Effector memory CD4-positive, alpha-beta T cell (primary cell): ENCODE data around the gene DCANP1.

Source experiments
- DNase-seq, 3 donors: peaks; one replicate each; pipeline ENCODE4 v3.0.0-alpha.2; 2020
- H3K27ac ChIP-seq: 2 replicates; pipeline ENCODE4 v1.7.0; 2013; ENCODE audit warnings: mild to moderate bottlenecking, low read length, moderate library complexity; ENCODE audit not compliant: insufficient read depth, poor library complexity, severe bottlenecking
- H3K27me3 ChIP-seq: replicated peaks from 2 replicates; pipeline ENCODE4 v1.7.0; 2013; ENCODE audit warnings: mild to moderate bottlenecking, low read length; ENCODE audit not compliant: insufficient read depth, control insufficient read depth, poor library complexity, severe bottlenecking
- H3K36me3 ChIP-seq: 2 replicates; pipeline ENCODE4 v1.7.0; 2013; ENCODE audit warnings: mild to moderate bottlenecking, low read length, moderate library complexity; ENCODE audit not compliant: control insufficient read depth, insufficient read depth
- H3K4me1 ChIP-seq: 2 replicates; pipeline ENCODE4 v1.7.0; 2013; ENCODE audit warnings: low read length, mild to moderate bottlenecking; ENCODE audit not compliant: control insufficient read depth, insufficient read depth, poor library complexity, severe bottlenecking
- H3K4me3 ChIP-seq: 2 replicates; pipeline ENCODE4 v1.7.0; 2013; ENCODE audit warnings: low read length, low read depth, mild to moderate bottlenecking; ENCODE audit not compliant: insufficient read depth, poor library complexity, severe bottlenecking
- H3K9me3 ChIP-seq: 2 replicates; pipeline ENCODE4 v1.7.0; 2013; ENCODE audit warnings: mild to moderate bottlenecking, low read length, moderate library complexity; ENCODE audit not compliant: control insufficient read depth

The DCANP1 gene

DNA sequence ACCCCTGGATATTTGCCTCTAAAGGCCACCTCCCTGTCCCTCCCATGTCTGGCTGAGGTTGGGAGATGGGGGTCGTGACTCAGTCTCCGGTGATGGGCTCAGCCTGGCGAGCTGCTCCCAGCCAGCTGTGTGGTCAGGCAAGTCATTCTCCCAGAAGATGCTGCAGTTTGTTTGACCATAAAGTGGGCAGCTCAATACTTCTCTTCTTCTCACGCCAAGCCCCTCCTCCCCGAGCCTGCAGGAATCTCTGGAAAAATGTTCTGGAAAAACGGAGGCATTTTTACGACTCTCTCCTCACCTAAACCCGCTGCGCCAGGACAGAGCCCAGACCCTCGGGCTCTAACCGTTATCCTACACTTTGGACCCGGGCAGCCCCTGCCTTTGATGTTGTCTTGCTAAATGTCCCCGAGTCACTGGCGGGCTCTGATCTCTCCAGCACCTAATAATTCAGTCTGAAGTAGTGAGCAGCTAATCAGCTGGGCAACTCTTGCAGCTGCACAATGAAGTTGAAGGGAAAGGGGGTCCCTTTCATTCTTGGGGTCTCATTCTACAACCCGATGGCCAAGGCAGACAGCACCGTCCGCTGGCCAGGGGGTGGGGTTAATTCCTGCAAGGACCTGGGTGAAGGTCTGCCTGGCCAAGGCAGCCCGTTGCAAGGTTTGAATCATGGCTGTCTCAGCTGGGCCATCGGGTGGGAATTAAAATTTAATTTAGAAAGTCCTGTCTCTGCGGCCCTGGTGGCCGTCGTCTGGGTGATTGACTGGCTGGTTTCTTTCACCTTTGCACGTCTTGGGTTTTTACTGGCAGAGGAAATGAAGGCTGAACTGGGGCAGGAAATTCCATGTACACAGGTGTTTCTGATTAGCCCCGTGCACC lies 12.3 kb downstream of the DCANP1 start:
- H3K4me3 ChIP-seq = no peak overlapping the region
- no peaks in the 10 kb centered on the region for H3K4me1 ChIP-seq

DNA sequence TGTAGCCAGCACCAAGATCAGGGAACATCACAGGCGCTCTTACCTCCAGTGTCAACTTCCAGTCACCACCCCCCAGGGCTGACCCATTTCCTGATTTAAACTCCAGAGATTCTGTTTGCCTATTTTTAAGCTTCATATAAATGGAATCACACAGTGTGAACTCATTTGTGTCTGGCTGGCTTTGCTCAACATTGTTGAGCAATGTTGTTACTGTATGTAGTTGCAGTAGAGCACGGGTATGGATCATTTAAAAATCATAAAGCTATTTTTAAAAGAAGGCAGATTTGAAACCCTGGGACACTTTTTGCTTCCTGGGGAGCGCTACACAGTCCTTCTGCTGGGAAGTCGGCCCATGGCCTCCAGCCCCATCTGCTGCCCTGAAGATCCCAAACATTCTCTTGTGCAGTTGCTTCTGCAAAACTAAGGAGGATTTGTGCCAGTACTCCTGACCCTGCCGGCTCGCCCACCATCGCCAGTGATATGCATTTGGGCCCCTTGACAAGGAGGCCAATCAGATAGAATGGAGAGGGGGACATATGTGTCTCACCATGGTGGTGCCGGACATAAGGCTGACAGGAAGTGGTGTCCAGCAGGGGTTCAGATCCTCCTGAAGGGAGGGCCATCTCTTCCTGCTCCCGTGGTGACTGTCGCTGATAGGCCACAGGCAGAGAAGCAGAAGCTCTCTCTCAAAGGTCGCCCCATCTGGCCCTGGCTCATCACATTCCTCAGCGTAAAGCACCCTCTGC lies 13.3 kb downstream of the DCANP1 start:
- no peak for DNase-seq
- no peak overlapping the region for H3K27ac ChIP-seq
- H3K4me1 ChIP-seq = no peaks in the 10 kb centered on the region

More for the DNA sequence above, 12.3 kb downstream of the DCANP1 start:
- Histone ChIP-seq H3K27me3 (no peaks in the 10 kb centered on the region), H3K9me3 (no peaks in the 10 kb centered on the region), H3K27ac (no peak overlapping the region), H3K36me3 (no peaks in the 10 kb centered on the region)
- no peak for DNase-seq

GRCh38 chr5:135432113-135432512 lies 15.0 kb downstream of the DCANP1 start:
- no peak overlapping the region for H3K4me3 ChIP-seq
- H3K4me1 ChIP-seq = no peaks in the 10 kb centered on the region
- no peak for DNase-seq
- H3K9me3 ChIP-seq = no peaks in the 10 kb centered on the region
- no peaks in the 10 kb centered on the region for H3K27me3 ChIP-seq
- H3K27ac ChIP-seq = no peak overlapping the region
- no peaks in the 10 kb centered on the region for H3K36me3 ChIP-seq

More for the DNA sequence above, 13.3 kb downstream of the DCANP1 start:
- H3K9me3 ChIP-seq = no peaks in the 10 kb centered on the region
- H3K36me3 ChIP-seq = no peaks in the 10 kb centered on the region
- no peak overlapping the region for H3K4me3 ChIP-seq
- H3K27me3 ChIP-seq = no peaks in the 10 kb centered on the region

GRCh38 chr5:135430135-135430437 lies 17.1 kb downstream of the DCANP1 start:
- no peak overlapping the region for H3K4me3 ChIP-seq
- no peak for DNase-seq
- H3K36me3 ChIP-seq = no peaks in the 10 kb centered on the region
- H3K4me1 ChIP-seq = no peaks in the 10 kb centered on the region
- H3K9me3 ChIP-seq = no peaks in the 10 kb centered on the region
- H3K27me3 ChIP-seq = no peaks in the 10 kb centered on the region
- H3K27ac ChIP-seq = no peak overlapping the region

DNA sequence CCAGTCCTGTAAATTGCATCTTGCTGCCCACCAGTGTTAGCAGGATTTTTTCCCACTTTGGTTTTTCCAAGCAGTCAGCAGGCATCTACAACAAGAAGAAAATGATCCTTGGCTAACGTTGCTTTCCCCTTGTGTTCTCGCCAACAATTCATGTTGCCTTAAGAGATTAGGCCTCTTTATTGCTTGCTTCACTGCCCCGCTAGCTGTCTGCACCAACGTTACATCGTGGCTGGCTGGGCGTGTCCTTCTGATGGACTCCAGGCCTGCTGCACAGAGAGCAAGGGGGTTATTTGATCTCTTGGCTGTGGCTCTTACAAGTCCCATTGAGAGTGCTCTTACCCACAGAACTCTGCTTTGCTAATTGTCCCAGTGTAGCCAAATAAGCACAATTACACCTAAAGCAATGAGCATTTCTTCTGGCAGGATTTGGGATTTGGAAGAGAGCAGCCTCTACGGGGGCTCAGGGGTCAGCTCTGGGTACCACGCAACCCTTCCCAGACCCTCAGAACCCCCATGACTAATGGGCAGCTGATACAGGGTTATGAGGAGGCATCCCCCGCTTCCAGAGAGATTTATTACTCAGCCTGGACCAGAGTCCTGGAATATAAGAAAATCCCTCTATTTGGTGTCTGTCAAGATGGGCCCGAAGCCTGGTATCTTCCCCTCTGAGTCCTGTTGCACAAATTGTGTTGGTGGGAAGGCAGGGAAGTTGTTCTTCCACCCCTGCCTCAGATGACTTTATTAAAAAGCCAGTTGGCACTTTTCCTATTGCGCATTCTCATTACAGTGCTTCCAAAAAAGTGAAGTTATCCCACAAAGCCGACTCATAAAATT lies 17.6 kb downstream of the DCANP1 start:
- DNase-seq = no peak

DNA sequence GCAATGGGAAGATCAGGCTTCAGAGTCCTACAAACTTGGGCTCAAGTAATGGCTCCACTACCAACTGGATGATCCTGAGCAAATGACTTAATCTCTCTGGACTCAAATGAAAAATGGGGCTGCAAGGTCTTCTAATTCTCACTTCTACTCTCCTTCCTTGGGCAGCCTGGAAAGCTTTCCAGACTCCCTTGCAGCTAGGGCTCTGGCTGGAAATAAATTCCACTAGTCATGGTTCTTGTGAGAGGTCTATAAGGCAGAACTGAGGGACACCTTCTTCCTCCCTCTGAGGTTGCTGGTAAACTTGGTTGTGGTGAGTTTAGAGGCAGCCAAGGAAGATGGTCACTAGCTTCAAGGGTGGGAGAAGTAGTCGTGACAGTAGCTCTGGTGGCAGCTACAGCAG lies 18.6 kb downstream of the DCANP1 start:
- Histone ChIP-seq H3K9me3 (no peaks in the 10 kb centered on the region), H3K4me3 (no peak overlapping the region), H3K27me3 (no peaks in the 10 kb centered on the region), H3K36me3 (no peaks in the 10 kb centered on the region), H3K27ac (no peak overlapping the region), H3K4me1 (no peaks in the 10 kb centered on the region)
- no peak for DNase-seq

More for the DNA sequence above, 17.6 kb downstream of the DCANP1 start:
- Histone ChIP-seq H3K27me3 (no peaks in the 10 kb centered on the region), H3K4me1 (no peaks in the 10 kb centered on the region), H3K9me3 (no peaks in the 10 kb centered on the region), H3K36me3 (no peaks in the 10 kb centered on the region), H3K4me3 (no peak overlapping the region), H3K27ac (no peak overlapping the region)

- Histone ChIP-seq H3K4me1 (no peaks in the 10 kb centered on the region), H3K9me3 (no peaks in the 10 kb centered on the region), H3K27me3 (no peaks in the 10 kb centered on the region), H3K4me3 (no peak overlapping the region), H3K27ac (no peak overlapping the region), H3K36me3 (no peaks in the 10 kb centered on the region)
- no peak for DNase-seq
These were observed 20.8 kb downstream of the DCANP1 start for GRCh38 chr5:135426102-135427082.

DNA sequence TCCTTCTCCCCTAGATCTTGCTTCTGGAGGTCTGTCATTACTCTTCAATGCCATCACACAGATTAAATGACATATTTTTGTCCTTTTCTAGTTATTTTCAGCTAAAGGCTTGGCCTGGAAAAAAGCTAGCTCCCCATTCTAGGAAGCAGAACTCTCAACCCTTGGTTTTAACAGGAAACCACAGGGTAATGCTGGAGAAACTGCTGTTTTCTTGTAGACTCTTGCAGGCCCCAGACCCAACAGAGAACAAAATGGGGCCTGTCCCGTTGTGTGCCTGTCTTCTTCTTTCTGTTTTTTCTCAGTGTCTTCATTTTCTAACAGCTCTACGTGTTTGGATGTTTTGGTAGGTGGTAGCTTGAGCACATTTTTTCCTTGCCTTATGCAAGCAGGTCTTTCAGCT lies 21.5 kb downstream of the DCANP1 start:
- H3K4me1 ChIP-seq = no peaks in the 10 kb centered on the region
- no peak overlapping the region for H3K4me3 ChIP-seq
- H3K9me3 ChIP-seq = no peaks in the 10 kb centered on the region
- H3K27me3 ChIP-seq = no peaks in the 10 kb centered on the region
- no peak for DNase-seq
- no peak overlapping the region for H3K27ac ChIP-seq
- H3K36me3 ChIP-seq = no peaks in the 10 kb centered on the region

GRCh38 chr5:135423846-135424168 lies 23.3 kb downstream of the DCANP1 start:
- H3K4me3 ChIP-seq = no peak overlapping the region
- no peaks in the 10 kb centered on the region for H3K27me3 ChIP-seq
- H3K4me1 ChIP-seq = no peaks in the 10 kb centered on the region
- H3K27ac ChIP-seq = no peak overlapping the region
- H3K9me3 ChIP-seq = no peaks in the 10 kb centered on the region
- DNase-seq = no peak
- no peaks in the 10 kb centered on the region for H3K36me3 ChIP-seq
